Urothelium cell line (cell line): ENCODE measurements around the gene STARD3NL.
A peak's percentile ranks its signal among the peaks of the same experiment; 100 is the strongest.

Source experiments
- DNase-seq: peaks from one replicate; pipeline ENCODE4 v3.0.0; 2011; ENCODE audit warnings: low spot score, mixed read lengths
- FAIRE-seq: peaks from 2 replicates; lab custom pipeline; 2011; peaks lifted over from hg19 to GRCh38; lab: Jason Lieb, UNC

The STARD3NL gene

DNA sequence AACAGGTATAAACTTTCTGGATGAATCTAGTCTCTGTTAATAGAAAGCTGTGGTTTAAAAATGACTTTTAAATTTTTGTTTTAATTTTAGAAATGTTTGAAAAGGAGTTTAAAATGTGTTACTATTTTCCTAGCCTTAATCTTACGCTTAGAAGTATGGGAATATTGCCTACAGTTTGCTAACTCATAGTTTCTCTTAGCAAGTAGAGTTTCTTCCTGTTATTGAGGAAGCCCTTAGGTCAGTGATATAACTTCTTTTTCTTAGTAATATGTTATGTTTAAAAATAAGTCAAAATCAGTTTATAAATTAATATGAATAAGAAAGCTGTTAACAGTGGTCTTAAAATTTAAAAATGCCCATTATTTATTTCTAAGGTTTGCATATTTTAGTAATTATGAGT, 3.1 kb downstream of the STARD3NL start:
- no peak for FAIRE-seq
- no peak for DNase-seq

DNA sequence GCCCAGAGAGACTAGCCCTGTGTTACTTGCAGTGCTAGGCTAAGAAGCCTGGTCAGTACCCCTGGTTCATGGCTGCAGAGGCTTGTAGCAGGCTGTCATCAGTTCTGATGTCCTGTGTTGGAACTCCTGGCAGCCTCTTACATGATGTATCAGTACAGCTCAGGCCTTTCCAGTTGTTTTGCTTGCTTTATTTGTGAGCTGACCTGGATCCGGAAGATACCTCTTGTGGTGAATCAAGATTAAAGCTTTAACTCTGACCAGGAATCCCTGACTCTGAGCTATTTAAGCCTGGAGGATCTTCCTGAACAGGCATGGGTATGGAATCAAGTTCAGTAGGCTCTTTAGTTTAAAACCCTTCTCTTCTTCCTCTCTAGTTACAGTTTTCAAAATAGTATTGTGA, 4.4 kb downstream of the STARD3NL start:
- no peak for DNase-seq

DNA sequence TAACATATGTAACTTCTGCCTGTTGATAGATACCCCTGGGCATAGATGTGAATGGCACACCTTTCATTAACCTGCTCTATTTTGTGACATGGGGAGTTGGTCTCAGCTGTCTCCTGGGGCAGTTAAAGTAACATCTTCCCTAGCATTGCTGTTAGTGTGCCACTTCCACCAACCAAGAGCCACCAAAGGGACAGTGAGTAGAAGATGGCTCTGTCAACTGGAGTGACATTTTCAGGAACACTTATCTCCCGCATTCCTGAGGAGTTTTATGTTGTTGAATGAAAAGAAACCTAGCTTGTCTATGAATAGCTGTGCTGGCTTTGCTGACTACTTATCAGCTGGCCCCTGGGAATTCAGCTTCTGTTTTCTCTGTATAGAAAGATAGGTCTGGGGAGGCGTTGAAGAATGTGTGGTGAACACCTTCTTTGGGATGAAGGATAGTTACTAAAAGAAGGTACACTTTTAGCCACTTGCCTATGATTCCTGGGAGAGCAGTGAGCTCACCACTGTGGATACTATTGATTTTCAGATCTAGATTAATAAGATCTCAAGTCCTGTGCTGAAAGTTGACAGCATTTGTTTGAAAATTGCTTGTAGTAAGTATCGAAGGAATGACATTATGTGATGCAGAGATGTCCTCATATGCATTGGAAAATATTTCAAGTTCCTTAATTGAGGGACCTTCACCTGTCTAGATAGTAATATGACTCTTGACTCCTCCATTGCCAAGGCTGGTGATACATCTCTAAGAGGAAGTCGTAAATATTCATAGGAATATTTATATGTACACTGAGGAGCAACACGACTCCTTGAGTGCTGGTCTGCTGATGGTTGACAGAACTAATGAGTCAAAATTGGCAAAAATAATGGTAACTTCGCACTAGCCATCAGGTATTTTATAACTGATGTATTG, 7.6 kb downstream of the STARD3NL start:
- FAIRE-seq (peak; percentile 13), DNase-seq (no peak)

More for the DNA sequence above, 4.4 kb downstream of the STARD3NL start:
- FAIRE-seq = no peak

DNA sequence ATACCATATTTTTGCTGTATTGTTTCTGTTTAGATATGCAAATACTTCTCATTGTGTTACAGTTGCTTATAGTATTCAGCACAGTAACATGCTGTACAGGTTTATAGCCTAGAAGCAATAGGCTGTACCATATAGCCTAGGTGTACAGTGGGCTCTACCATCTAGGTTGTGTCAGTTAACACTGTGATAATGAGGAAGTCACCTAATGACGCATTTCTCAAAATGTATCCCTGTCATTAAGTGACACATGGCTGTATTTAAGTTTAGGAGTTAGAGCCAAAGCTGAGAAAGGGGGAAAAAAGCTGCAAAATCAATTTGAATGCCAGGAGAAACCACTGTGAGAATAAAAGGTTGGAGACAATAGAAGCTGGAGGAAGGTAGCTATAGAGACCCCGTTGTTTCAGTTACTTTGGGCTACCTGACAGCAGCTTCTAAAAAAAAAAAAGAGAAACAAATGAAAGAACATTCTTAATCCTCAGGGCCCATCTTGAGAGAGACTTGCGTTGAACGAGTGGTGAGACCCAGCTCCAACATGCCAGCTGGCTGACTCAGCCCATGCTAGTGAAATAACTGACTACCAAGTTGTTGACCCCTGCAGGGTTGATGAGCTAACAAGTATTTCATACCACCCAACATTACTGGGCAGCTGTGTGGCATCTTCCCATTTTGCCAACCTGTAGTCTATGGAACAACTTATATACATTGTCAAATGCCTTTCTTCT, 8.7 kb downstream of the STARD3NL start:
- FAIRE-seq = no peak
- peak; percentile 47 for DNase-seq

DNA sequence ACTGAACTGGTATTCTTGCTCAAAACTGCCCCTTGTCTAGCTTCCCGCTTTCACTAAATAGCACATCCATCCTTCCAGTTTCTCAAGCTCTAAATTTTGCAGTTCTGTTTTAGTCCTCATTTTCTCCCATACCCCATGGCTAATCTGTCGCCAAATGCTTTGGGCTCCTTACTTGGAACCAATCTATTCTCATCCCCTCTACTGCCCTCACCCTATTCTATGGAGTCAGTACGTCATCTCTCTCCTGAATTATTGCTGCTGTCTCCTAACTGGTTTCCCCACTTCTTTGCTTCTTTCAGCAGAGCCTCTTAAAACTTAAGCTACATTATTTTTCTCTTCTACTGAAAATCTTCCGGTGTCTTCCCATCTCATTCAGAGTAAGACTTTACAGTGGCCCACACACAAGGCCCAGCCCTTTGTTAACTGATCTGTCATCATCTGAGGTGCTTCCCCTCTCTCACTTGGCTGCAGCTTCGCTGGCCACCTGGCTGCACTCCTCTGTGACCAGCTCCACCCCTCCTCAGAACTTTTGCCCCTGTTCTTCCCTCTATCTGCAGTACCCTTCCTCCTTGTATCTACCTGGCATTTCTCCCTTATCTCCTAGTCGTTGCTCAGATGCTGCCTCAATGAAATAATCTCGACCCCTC, 9.9 kb downstream of the STARD3NL start:
- no peak for DNase-seq
- FAIRE-seq = no peak

DNA sequence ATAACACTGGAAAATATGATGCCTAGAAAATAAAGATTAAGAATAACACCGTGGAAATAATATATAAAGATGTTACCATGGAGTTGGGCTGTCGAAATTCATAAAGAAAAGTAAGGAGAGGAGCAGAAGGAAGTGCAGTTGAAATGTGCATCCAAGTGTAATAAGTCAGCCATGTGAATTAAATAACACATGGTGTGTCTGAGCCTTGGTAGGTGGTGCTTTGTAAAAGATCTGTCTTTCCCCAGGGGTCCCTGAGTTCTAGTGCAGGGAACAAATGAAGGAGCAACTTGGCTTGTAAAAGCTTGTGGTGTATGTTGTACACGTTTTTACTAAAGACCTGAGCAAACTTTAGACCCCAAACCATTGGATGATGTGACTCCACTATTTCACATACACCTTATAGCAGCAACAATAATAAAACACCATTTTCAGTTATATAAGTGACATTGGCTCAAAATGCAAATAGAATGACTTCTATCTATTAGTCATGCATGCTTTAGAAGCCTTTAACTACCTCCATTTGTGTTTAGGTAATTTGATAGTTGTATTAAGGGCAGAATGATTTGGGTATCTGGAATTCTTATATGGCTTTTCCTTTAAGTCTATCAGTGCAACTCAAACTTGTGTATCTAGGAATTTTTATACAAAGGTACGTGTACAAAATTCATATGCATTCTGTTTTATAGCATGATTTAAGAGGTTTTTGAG, 11.3 kb downstream of the STARD3NL start:
- DNase-seq (no peak), FAIRE-seq (no peak)

DNA sequence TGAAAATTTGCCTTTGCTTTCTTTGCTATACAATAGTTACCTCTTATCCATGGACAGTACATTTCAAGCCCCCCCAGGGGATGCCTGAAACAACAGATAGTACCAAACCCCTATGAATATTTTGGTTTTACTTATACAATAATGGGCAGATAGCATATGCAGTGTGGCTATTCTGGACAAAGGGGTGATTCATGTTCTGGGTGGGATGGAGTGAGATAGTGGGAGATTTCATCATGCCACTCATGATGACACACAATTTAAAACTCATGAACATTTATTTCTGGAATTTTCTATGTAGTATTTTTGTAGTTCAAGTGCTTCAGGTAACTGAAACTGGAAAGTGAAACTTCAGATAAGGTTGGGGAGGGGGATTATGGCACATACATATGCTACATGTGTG, 12.0 kb downstream of the STARD3NL start:
- FAIRE-seq = no peak

DNA sequence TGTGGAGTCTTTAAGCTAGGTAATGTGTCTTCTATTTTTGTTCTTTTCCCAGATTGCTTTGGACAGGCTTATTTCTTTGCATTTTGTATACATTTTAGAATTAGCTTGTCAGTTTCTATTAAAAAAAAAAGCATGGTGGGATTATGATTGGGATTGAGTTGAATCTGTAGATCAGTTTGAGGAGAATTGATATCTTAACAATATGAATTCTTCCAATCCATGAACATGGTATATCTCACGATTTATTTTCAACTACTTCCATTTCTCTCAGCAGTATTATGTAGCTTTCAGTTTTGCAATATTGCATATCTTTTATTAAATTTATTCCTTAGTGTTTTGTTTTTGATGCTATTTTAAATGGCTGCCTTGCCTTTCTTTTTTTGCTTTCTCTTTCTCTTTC, 13.7 kb downstream of the STARD3NL start:
- FAIRE-seq (no peak), DNase-seq (no peak)

More for the DNA sequence above, 12.0 kb downstream of the STARD3NL start:
- no peak for DNase-seq

DNA sequence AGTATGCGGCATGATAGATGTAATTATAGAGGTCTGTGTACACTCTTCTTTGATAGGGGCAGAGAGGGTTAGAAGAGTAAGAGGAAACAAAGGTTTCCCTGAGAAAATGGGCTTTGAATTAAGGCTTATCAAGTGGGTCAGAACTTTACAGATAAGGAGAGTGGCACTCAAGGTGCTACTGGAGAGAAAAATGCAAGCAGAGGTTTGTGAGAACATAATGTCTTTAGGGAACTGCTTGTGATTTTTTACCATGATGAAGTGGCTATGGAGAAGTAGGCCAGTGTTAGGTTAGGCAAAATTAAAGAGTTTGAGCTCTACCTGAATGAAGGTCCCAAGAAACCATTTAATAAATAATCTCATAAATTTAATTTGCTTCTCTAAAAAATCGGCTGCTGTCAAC, 14.3 kb downstream of the STARD3NL start:
- DNase-seq = no peak
- FAIRE-seq = no peak

DNA sequence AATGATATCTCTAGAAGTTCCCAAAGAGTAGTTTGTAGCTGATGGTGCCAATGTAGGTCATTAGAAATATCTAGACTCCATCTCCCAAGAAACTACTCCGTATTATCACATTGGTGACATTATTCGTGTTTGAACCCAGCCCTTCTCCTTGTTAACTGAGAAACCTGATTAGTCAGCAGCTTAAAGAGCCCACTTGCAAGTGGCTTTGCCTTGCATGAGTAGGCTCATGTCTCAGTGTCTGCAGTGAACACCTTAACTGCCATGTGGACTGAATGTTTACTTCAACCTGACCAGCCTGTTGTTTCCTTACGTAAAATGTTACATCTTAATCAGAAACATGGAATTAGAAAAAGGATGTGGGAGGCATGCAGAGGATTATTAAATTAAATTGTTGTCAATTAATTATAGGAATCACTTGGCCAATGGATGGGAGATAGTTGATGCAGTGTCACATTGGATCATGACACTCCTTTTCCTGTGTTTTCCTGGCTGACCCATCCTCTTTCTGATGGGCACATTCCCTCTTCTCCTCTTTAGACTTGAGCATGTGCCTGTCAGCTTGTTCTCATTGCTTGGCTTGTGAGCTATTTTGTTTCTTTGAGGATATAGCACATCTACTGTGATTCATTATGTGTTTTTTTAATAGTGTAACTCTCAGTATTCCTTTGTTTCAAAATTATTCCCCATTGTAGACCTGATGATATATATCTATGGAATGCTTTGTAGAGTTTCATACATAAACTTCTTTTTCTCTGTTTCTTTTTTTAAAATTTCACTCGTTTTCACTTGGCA, 18.0 kb downstream of the STARD3NL start:
- DNase-seq (no peak), FAIRE-seq (no peak)

DNA sequence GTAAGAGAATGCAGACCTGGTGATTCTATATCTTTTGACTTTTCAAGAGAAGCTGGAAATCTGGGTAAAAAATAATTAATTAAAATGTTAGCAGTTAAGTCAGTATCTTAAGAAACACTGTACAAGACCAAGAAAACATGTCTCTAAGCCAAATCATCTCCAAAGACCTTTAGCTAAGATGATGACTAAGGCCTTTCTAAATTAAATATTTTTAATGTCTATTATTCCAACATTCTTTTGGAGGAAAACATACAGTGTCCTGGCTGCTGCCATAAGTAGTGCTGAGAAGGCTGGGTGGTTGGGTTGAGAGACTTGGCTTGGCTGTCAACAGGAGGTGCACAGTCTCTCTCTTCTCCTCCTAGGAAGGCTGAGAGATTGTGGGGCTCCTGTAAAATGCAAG, 20.3 kb downstream of the STARD3NL start:
- FAIRE-seq (no peak), DNase-seq (no peak)

DNA sequence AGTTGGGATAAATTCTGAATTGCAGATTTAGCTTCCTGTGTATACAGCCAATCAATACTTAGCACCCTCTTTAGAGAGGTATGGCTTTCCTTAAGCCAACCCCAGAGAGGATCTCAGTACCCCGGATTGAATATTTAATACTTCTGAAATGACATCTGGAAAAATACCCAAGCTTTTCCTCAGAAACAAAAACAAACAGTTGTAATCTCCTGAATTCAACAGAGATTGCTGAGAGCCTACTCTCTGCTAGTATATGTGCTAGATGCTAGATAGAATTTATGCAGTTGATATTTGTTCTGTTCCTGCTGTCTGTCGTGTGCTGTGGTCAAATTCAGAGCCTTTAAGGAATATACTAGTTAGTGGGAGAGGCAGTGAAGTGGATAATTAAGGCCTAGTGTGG, 21.1 kb downstream of the STARD3NL start:
- DNase-seq (no peak), FAIRE-seq (no peak)

DNA sequence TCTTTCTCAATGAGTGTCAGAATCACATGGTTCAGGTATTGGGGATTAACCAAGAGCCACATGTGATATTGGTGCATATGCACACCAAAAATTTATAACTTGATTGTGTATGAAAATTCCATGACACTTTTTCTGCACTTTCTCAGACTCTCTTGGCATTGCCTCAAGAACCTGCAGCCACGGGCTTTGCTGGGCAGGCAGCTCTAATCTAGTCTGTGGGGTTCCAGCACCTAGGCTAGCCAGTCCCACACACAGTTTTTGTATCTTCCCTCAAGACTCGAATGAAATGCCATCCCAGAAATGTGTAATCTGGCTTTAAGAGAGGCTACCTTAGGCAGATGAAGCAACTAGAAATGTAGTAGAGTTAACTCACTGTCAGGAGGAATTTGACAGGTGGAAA, 21.7 kb downstream of the STARD3NL start:
- FAIRE-seq (no peak), DNase-seq (no peak)

DNA sequence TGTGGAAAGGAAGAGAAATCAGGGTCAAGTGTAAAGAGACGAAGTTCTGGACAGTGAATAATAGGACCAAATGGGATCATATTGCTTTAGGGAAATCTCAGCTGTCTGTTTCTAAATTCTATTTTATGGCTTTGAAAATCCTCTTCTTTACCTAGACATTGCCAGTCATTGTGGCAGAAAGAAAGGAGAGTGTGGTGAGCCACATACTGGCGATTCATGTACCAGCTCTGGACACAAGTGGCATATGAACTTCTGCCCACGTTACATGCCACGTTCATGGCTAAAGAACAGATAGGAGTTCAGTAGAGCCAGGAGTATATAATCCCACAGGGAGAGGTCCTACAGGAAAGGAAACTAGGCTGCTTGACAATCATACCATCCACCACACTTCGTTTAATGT, 28.0 kb downstream of the STARD3NL start:
- FAIRE-seq (no peak), DNase-seq (no peak)

DNA sequence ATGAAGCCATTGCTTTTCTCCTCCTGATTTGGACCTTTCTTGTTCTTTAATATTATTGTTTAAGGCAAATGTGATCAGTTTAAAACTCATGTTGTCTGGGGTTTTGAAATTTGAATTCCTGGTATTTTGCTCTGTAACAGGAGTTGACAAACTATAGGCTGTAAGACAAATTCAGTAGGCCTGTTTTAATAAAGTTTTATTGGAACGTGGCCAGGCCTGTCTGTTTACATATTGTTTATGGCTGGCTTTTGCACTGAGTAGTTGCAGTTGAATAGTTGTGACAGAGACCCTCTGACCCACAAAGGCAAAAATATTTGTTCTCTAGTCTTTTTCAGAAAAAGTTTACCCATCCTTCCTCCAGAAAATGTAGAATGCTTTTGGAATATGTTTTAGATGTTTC, 29.8 kb downstream of the STARD3NL start:
- DNase-seq = no peak
- FAIRE-seq = no peak

DNA sequence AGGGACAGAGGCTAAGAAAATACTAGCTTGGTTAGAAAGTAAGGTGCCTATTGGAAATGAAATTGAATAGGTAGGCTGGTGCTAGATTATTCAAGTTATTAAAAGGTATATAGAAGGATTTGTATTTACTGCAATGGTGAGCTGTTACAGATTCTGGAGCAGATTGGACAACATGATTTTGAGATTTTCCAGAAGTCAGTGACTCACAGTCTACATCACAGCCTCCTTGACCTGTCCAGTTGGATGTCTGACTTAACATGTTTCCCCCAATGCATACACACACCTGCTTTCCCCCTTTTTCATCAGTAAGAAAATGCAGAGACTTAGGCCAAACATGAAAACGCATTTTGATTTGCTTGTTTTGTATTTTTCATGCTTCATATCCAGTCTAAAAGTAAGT, 33.4 kb downstream of the STARD3NL start:
- FAIRE-seq (no peak), DNase-seq (no peak)

DNA sequence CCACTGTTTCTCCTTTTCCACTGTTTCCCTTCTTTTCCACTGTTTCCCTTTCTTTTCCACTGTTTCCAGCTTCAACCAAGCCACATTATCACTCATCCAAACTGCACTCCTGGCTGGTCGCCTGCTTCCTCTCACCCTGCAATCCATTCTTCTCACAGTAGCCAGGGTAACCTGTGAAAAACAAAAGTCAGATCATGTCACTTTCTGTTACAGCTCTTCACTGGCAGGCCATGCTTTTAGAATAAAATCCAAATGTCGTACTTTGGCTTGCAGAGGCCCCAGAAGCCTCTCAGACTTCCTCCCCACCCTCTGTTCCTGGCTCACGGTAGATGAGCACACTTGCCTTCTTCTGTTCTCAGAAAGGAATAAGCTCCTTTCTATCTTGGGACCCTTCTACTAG, 33.9 kb downstream of the STARD3NL start:
- no peak for FAIRE-seq
- DNase-seq = no peak

DNA sequence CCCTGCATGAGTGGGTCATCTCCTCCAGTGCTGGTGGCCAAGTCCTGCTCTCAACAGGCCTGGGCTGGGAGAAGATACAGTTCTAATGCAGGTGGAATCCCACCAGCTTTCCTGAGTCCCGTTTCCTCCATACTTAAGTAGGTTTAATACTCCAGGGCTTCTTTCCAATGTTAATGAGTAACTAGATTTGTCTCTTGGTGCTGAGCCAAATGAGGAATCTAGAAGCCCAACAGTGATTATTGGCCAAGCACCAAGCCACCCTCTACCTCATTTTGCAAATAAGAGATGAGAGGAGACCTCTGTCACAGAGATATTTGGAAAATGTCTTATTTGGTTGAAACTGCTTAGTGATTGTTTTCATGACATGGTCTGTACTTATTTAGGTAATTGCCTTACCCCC, 37.1 kb downstream of the STARD3NL start:
- no peak for FAIRE-seq
- DNase-seq = no peak

DNA sequence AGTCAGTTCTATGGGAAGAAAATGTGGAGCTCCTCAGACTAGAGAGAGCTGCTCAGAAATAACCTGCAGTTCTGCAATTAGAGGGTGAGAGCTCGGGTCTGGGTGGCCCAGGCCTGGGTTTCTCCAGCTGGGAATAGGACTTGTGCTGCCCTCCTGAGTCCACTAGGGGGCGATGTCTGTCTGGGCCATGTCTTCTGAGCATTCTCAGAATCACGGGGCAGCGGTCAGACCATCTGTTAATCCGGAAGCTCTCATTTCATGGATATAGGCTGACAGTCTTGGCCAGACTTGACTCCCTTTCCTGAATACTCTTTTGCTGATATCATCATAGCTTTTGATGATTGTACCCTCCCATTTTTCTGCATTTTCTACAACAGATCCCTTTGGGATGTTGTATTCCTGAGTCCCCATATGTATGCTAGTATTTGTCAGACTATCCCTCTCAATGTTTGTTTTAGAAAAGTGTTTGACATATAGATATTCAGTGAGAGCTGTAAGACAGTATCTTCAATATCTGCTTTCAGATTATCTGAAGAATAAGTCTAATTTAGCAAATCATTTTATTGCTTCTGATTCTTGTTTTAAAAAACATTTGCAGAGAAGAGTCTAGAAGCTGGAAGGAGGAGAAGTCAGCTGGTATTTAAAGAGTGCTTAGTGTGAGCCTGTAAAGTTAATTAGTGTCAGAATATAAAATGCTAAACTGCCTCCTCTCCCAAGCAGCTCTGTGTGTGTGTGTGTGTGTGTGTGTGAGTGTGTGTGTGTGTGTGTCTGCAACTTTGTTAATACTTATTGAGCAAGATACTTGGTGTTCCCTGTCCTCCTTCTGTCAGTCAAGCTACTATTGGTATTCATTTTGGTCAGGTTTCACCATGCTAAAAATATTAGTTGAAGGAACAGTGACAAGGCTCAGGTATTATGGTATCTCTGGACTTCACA, 38.0 kb downstream of the STARD3NL start:
- DNase-seq (peak; percentile 86), FAIRE-seq (peak; percentile 70)
